GM21717 (cell line): Measurements from ENCODE around the gene ARID5B.
A peak's percentile ranks its signal among the peaks of the same experiment; 100 is the strongest.
"Not testable (repeated sequence)": the region's sequence is repeated elsewhere in the genome, so short reads cannot be mapped to it uniquely, and the experiment has no call there.

Source experiments
- ATAC-seq: cut with Tn5 transposase; IDR thresholded peaks from one replicate; pipeline ENCODE4 v1.9.1; 2021; ENCODE audit warnings: mild to moderate bottlenecking, moderate library complexity; ENCODE audit not compliant: unreplicated experiment

Gene ARID5B

GRCh38 chr10:61964059-61964709 is 62.7 kb downstream of the ARID5B start:
- peak; percentile 36 for ATAC-seq

DNA sequence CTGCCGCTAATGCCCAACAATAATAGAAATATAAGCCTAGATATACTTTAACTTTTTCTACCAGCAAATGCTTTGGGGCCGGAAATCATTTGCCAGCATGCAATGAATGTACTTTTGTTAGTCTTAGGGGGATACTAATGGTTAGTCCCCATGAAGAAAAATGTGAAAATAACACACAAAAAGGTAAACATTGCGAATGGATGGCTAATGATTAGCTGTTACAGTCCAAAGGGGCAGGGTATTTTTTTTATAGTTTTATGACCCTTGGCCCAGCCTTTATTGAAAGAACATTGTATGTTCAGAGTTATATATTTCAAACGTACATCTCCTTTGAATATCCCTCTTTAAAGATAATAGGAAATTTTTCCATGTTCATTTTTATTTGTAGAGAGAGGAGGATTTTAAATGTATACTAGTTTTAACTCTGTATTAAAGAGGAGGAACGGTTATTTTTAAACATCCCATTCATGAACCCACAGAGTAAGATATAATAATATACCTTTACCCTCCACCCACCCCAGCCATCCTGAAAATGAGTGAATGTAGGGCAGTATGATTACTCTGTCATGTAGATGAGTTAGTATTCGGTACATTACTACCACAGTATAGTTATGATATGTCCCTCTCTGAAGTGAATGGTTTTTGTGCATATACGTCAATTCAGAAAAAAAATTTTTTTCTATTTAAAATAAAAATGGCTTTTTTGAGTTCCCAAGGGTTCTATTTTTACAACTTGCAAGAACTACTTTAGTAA is 63.6 kb downstream of the ARID5B start:
- no peak for ATAC-seq

- no peak for ATAC-seq
These were observed 64.3 kb downstream of the ARID5B start for GRCh38 chr10:61965703-61966395.

- ATAC-seq, result no peak
These were observed 65.8 kb downstream of the ARID5B start for GRCh38 chr10:61967298-61967697.

GRCh38 chr10:61970182-61971002 is 68.9 kb downstream of the ARID5B start:
- no peak for ATAC-seq

- no peak for ATAC-seq
These were observed 69.5 kb downstream of the ARID5B start for GRCh38 chr10:61971003-61971325.

GRCh38 chr10:61973169-61973568 is 71.7 kb downstream of the ARID5B start:
- ATAC-seq, result no peak

DNA sequence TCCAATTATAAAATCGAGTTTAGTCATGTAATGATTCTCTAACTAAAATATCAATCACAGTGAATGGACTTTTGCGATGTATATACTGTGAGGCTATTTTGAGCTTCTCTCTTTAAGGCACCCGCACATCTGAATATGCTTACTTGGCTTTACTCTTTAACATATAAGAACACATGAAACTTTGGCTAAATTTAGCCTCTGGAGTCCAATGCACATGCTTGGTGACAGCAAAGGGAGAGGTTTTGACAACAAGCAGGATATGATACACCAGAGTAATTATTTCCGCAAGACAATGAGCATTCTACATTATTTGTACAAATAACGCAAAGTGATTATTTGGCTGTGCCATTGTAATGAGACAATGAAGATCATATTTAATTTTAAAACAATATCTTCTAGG is 72.4 kb downstream of the ARID5B start:
- ATAC-seq, result no peak

DNA sequence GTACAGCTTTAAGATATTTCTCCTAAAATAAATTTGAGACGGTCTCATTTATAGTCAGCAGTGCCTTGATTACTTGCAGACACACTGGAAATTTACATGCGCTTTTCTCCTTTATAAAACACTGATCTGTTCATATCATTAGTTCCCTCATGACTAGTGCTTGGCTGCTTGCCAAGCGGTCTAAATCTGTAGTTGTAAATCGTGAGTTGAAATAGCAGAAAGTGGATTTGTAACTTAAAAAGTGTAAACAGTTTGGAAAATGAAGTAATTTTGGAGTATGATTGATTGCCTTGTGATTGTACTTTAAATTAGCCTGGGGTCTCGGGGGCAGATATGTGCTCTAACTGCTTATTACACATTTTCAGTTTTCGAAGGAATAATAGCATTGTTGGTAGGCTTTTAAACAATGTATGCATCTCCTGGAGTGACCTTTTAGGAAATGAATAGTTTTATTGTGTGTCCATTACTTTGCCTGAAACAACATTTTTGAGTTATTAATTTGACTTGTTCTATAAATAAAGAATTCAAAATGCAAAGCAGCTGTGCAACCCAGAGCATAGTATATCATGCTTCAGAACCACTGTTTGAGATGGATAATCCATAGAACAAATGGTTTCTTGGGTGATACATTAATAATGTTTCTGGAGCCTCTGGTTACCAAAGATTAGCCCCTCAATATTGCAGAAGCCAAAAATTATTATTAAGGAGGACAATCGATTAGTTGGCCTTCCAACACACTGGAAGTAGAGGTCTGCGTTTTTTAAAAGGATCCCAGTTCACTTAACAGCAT is 73.3 kb downstream of the ARID5B start:
- ATAC-seq, result peak; percentile 7

- peak; percentile 96 for ATAC-seq
These were observed 74.0 kb downstream of the ARID5B start for GRCh38 chr10:61975391-61975932.

- ATAC-seq, result not testable (repeated sequence)
These were observed 75.6 kb downstream of the ARID5B start for GRCh38 chr10:61976951-61977721.

DNA sequence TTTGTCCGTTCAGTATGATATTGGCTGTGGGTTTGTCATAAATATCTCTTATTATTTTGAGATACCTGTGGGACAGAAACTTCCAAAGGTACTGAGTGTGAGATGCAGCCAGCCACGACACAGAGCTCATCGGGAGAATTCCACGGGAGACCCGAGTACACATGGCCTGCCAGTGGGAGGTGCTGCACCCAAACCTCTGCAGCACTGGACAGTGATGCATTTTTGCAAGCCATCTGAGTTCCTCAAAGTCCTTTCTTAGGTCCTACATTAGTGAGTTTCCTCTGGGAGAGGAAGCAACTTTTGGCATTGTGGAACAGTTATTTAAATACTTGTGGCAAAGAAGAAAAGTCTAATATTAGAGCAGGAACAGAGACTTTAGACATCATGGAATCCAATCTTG is 77.5 kb downstream of the ARID5B start:
- ATAC-seq, result no peak

DNA sequence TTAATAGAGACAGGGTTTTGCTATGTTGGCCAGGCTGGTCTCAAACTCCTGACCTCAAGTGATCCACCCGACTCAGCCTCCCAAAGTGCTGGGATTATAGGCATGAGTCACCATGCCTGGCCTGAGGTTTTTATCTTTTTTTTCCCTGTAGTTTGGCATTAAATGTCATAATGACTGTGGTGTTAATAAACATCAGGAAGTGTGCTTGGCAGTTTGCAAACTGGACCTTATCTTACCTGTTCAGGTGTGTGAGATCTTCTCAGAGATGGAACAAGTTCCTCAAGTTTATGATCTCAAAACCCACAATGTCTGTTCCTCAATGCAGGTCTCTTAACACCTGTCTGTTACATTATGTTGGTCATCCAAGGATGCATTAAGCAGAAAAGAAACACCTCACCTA is 80.0 kb downstream of the ARID5B start:
- ATAC-seq, result no peak

GRCh38 chr10:61983255-61983654 is 81.8 kb downstream of the ARID5B start:
- ATAC-seq, result no peak

DNA sequence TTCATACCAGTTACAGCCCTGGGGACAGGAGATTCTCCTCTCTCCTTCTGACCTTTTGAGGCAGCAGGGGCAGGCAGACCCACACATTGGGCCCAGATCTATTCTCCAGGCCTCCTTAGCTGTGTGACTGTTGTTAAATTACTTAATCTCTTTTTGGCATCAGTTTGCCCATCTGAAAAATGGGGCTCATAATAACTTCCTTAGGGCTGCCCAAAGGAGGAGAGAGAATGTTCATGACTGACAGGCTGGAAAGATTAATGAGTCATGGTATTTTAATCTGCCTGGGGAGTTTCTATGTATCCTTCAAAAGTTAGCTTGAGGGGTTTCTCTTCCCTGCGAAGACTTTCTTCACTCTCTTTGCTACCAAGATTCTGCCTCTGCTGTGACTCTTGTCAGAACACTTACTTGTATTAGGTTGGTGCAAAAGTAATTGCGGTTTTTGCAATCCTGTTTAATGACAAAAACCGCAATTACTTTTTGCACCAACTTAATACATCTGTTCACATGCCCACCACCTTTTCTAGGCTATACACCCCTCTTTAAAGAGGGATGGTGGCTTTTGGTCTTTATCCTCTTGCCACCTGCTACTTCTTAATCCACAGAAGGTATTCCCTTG is 83.4 kb downstream of the ARID5B start:
- ATAC-seq, result no peak

DNA sequence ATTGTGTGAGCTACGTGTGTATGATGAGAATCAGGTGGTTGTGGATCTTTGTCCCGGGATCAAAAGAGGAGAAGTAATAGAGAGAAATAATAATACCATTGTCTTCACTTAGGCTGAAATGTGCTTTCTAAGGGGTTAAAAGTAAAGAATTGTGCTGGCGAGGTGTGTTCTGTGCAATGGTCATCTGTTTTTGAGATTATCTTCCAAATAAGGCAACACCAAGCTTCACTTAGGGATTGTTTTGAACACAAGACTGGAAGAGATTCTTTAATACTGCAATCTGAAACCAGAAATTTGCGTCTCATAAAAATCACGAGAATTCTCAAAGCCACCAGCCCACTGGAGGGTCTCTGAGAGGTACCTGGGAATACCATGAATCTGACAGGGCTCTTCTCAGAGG is 84.2 kb downstream of the ARID5B start:
- ATAC-seq, result no peak

- ATAC-seq, result no peak
These were observed 84.9 kb downstream of the ARID5B start for GRCh38 chr10:61986382-61986781.

DNA sequence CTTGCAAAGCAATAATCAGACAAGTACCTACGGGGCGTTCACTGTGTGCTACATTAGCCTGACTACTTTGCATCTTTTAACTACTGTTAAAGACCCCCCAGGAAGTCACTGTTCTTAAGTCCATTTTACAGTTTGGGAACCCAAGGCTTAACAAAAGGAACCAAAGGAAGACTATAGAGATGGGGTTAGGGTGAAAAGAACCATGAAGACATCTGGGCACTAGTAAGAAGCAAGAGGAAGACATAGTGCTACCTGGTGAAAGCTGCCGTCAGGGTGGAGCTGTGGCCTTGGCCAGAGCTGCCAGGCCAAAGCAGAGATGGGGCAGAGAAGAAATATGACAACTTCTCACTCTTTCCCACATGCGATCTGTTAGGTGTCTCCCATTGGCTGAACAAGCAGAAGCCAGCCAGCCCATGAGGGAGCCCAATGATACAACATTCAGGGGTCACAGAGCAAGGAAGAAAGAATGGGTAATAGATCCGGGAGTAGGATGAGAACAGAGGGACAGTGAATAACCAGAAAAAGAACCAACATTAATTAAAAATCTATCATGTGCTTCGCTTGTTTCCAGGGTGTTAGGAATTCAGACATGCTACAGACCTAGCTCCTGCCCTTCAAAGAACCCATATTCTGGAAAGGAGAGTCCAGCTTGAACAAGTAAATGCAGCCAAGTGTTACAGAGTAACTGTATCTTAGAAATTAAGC is 85.4 kb downstream of the ARID5B start:
- ATAC-seq, result no peak
